HepG2 (cell line): ENCODE results near the gene FSD1. TPM values are rescaled to one million over a fixed set of nuclear protein-coding genes. Genes with fewer than 3 reads are reported as not detected.
A peak's percentile ranks its signal among the peaks of the same experiment; 100 is the strongest.

ENCODE experiments used
- CBFB ChIP-seq: sonication (generic); formaldehyde crosslinking; IDR thresholded peaks from 2 replicates; pipeline ENCODE4 v1.4.0; 2020; ENCODE audit warnings: missing genetic modification reagents
- DMAP1 ChIP-seq: IDR thresholded peaks from 2 replicates; pipeline ENCODE4 v1.6.1; 2016
- DPF2 ChIP-seq: sonication (generic); formaldehyde crosslinking; IDR thresholded peaks from 2 replicates; pipeline ENCODE4 v1.4.0; 2020; ENCODE audit warnings: mild to moderate bottlenecking, low read depth, missing genetic modification reagents, borderline replicate concordance
- ELF4 ChIP-seq: sonication (generic); formaldehyde crosslinking; IDR thresholded peaks from 2 replicates; pipeline ENCODE4 v1.5.0; 2020; ENCODE audit warnings: missing genetic modification reagents, mild to moderate bottlenecking, moderate library complexity, borderline replicate concordance
- FOXO1 ChIP-seq: sonication (generic); formaldehyde crosslinking; IDR thresholded peaks from 2 replicates; pipeline ENCODE4 v1.4.0; 2020; ENCODE audit warnings: missing genetic modification reagents
- HCFC1 ChIP-seq: fragments of 150-350 bp; IDR thresholded peaks from 2 replicates; pipeline ENCODE4 v1.6.1; 2014; ENCODE audit warnings: low read depth, low read length
- PLRG1 ChIP-seq: fragments of 450-650 bp; conservative IDR thresholded peaks from 2 replicates; pipeline ENCODE4 v1.6.1; 2016
- POLR2G ChIP-seq: fragments of 200-400 bp; formaldehyde crosslinking; IDR thresholded peaks from 2 replicates; pipeline ENCODE4 v1.6.1; 2018; ENCODE audit warnings: mild to moderate bottlenecking, low read depth, low read length, moderate library complexity
- REXO4 ChIP-seq: sonication (generic); formaldehyde crosslinking; IDR thresholded peaks from 2 replicates; pipeline ENCODE4 v1.8.0; 2022; ENCODE audit warnings: missing genetic modification reagents, mild to moderate bottlenecking, borderline replicate concordance
- RFX1 ChIP-seq: fragments of 450-650 bp; IDR thresholded peaks from 2 replicates; pipeline ENCODE4 v1.6.1; 2017
- SMAD3 ChIP-seq: sonication (generic); formaldehyde crosslinking; IDR thresholded peaks from 2 replicates; pipeline ENCODE4 v1.4.0; 2020; ENCODE audit warnings: missing genetic modification reagents
- ZNF20 ChIP-seq: sonication (generic); formaldehyde crosslinking; IDR thresholded peaks from 2 replicates; pipeline ENCODE4 v1.4.0; 2020; ENCODE audit warnings: mild to moderate bottlenecking, moderate library complexity, missing genetic modification reagents
- ZNF235 ChIP-seq: sonication (generic); formaldehyde crosslinking; IDR thresholded peaks from 2 replicates; pipeline ENCODE4 v1.8.1; 2023; ENCODE audit warnings: mild to moderate bottlenecking, missing genetic modification reagents, borderline replicate concordance
- ZNF44 ChIP-seq: sonication (generic); formaldehyde crosslinking; IDR thresholded peaks from 2 replicates; pipeline ENCODE4 v1.5.1; 2020; ENCODE audit warnings: mild to moderate bottlenecking, missing genetic modification reagents
- ZNF550 ChIP-seq: sonication (generic); formaldehyde crosslinking; IDR thresholded peaks from 2 replicates; pipeline ENCODE4 v1.4.0; 2020; ENCODE audit warnings: mild to moderate bottlenecking, missing genetic modification reagents, borderline replicate concordance
- ZNF773 ChIP-seq: sonication (generic); formaldehyde crosslinking; IDR thresholded peaks from 2 replicates; pipeline ENCODE4 v1.4.0; 2020; ENCODE audit warnings: missing genetic modification reagents, borderline replicate concordance
- polyA plus RNA-seq, 8 experiments: library from polyadenylated mRNA; depleted of rRNA in 3 of 8; stranded (reverse) in 7 of 8; unstranded in 1 of 8; fragments of >200 nt; fragmentation: Illumina TruSeq in 4 of 8; extraction: Trizol in 4 of 8; gene quantifications; 2 replicates each; pipeline versions ENCODE4 v1.2.1 to v1.2.3, GENCODE V29; 2011 to 2016; ENCODE audit warnings: low read depth in 4 of 8, missing spikeins in 1 of 8, mixed read lengths in 1 of 8; ENCODE audit not compliant: insufficient read depth in 1 of 8
- total RNA-seq, 5 experiments: library from RNA; depleted of rRNA; stranded (reverse); fragments of >200 nt; fragmentation: Illumina TruSeq; extraction: Trizol; gene quantifications; 2 replicates each; pipeline ENCODE4 v1.2.3, GENCODE V29; 2016; ENCODE audit warnings: low read depth in 1 of 5
- TF ChIP-seq, protein P1 (sequence below): IDR thresholded peaks from 2 replicates; pipeline ENCODE4 v1.6.1; 2016; ENCODE audit warnings: low read depth, borderline replicate concordance
- TF ChIP-seq, protein P2 (sequence below): sonication (generic); formaldehyde crosslinking; IDR thresholded peaks from 2 replicates; pipeline ENCODE4 v1.5.0; 2020; ENCODE audit warnings: missing genetic modification reagents, mild to moderate bottlenecking, borderline replicate concordance
- TF ChIP-seq, protein P3 (sequence below): sonication (generic); formaldehyde crosslinking; IDR thresholded peaks from 2 replicates; pipeline ENCODE4 v1.4.0; 2020; ENCODE audit warnings: low read depth, mild to moderate bottlenecking, missing genetic modification reagents
- TF ChIP-seq, protein P4 (sequence below): sonication (generic); formaldehyde crosslinking; IDR thresholded peaks from 2 replicates; pipeline ENCODE4 v1.5.0; 2020; ENCODE audit warnings: missing genetic modification reagents
- TF ChIP-seq, protein P5 (sequence below): sonication (generic); formaldehyde crosslinking; IDR thresholded peaks from 2 replicates; pipeline ENCODE4 v1.4.0; 2020; ENCODE audit warnings: missing genetic modification reagents, borderline replicate concordance
- TF ChIP-seq, protein P6 (sequence below): sonication (generic); formaldehyde crosslinking; IDR thresholded peaks from 2 replicates; pipeline ENCODE4 v1.8.0; 2023; ENCODE audit warnings: mild to moderate bottlenecking, missing genetic modification reagents

The FSD1 gene
- total and polyA plus RNA-seq, 2 of the 13 experiments (the other 11 are each of a cell fraction or from before 2014, with no cell fraction given), result 0.29 to 0.66 TPM

DNA sequence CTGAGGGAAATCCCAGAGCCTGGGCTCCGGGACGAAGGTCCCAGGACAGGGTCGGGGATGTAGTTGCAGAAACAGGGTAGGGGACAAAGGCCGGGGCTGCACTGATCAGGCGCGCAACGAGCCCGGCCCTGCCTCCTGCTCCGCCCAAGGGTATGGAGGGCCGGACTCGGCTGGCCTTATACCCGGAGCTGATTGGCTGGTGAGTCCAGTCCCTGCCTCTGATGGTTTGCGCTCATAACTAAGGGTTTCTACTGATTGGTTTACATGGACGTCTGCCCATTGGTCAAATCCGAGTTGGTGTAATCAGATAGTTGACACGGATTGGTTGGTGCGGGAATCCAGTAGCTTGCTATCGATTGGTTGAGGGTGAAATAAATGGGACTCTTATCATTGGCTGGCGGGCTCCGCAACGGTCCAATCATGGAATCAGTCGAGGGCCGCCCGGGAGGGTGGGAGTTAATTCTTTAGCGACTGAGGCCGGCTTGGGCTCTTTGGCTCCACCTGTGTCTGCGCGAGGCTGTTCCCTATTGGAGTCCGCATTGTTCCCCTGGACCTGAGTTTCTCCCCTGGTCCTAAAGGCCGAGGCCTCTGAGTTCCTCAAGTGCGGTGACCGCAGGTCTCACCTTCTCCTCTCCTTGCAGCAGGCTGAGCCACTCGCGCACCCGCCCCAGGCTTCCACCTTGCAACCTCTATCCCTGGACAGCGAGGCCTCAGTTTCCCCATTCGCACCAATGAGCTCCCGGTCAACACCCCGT is 38.4 kb downstream of the FSD1 start (continued):
- TF ChIP-seq FOXO1, result peak; percentile 53
- TF ChIP-seq, protein P1, sequence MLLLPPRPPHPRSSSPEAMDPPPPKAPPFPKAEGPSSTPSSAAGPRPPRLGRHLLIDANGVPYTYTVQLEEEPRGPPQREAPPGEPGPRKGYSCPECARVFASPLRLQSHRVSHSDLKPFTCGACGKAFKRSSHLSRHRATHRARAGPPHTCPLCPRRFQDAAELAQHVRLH, result no peak
- 0 out of 2 replicates have a peak, but pooled peaks have one; percentile 23 for TF ChIP-seq HCFC1
- no peak for TF ChIP-seq ZNF235 (CRISPR knock-in tag)
- TF ChIP-seq RFX1, result no peak
- TF ChIP-seq ZNF20, result no peak
- no peak for TF ChIP-seq CBFB
- TF ChIP-seq ELF4 (CRISPR knock-in tag), result 0 out of 2 replicates have a peak, but pooled peaks have one; percentile 39
- TF ChIP-seq DMAP1, result peak; percentile 43; the same call in 1 of the 2 replicates
- peak; percentile 96 for TF ChIP-seq POLR2G
- 0 out of 2 replicates have a peak, but pooled peaks have one; percentile 63 for TF ChIP-seq SMAD3 (CRISPR knock-in tag)
- TF ChIP-seq ZNF44 (CRISPR knock-in tag), result no peak
- peak; percentile 12; the same call in 1 of the 2 replicates for TF ChIP-seq DPF2 (CRISPR knock-in tag)
- TF ChIP-seq, protein P2, sequence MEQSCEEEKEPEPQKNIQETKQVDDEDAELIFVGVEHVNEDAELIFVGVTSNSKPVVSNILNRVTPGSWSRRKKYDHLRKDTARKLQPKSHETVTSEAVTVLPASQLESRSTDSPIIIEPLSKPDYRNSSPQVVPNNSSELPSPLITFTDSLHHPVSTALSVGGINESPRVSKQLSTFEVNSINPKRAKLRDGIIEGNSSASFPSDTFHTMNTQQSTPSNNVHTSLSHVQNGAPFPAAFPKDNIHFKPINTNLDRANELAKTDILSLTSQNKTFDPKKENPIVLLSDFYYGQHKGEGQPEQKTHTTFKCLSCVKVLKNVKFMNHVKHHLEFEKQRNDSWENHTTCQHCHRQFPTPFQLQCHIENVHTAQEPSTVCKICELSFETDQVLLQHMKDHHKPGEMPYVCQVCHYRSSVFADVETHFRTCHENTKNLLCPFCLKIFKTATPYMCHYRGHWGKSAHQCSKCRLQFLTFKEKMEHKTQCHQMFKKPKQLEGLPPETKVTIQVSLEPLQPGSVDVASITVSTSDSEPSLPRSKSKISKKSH, result no peak
- no peak for TF ChIP-seq ZNF773 (CRISPR knock-in tag)
- TF ChIP-seq, protein P3, sequence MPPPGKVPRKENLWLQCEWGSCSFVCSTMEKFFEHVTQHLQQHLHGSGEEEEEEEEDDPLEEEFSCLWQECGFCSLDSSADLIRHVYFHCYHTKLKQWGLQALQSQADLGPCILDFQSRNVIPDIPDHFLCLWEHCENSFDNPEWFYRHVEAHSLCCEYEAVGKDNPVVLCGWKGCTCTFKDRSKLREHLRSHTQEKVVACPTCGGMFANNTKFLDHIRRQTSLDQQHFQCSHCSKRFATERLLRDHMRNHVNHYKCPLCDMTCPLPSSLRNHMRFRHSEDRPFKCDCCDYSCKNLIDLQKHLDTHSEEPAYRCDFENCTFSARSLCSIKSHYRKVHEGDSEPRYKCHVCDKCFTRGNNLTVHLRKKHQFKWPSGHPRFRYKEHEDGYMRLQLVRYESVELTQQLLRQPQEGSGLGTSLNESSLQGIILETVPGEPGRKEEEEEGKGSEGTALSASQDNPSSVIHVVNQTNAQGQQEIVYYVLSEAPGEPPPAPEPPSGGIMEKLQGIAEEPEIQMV, result no peak; the same call in 1 of the 2 replicates
- no peak for TF ChIP-seq REXO4 (CRISPR knock-in tag)
- TF ChIP-seq, protein P4, sequence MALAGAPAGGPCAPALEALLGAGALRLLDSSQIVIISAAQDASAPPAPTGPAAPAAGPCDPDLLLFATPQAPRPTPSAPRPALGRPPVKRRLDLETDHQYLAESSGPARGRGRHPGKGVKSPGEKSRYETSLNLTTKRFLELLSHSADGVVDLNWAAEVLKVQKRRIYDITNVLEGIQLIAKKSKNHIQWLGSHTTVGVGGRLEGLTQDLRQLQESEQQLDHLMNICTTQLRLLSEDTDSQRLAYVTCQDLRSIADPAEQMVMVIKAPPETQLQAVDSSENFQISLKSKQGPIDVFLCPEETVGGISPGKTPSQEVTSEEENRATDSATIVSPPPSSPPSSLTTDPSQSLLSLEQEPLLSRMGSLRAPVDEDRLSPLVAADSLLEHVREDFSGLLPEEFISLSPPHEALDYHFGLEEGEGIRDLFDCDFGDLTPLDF (CRISPR knock-in tag), result 0 out of 2 replicates have a peak, but pooled peaks have one; percentile 4
- TF ChIP-seq, protein P5, sequence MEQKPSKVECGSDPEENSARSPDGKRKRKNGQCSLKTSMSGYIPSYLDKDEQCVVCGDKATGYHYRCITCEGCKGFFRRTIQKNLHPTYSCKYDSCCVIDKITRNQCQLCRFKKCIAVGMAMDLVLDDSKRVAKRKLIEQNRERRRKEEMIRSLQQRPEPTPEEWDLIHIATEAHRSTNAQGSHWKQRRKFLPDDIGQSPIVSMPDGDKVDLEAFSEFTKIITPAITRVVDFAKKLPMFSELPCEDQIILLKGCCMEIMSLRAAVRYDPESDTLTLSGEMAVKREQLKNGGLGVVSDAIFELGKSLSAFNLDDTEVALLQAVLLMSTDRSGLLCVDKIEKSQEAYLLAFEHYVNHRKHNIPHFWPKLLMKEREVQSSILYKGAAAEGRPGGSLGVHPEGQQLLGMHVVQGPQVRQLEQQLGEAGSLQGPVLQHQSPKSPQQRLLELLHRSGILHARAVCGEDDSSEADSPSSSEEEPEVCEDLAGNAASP (CRISPR knock-in tag), result no peak; the same call in 1 of the 2 replicates
- no peak for TF ChIP-seq PLRG1
- TF ChIP-seq ZNF550 (CRISPR knock-in tag), result no peak
- TF ChIP-seq, protein P6, sequence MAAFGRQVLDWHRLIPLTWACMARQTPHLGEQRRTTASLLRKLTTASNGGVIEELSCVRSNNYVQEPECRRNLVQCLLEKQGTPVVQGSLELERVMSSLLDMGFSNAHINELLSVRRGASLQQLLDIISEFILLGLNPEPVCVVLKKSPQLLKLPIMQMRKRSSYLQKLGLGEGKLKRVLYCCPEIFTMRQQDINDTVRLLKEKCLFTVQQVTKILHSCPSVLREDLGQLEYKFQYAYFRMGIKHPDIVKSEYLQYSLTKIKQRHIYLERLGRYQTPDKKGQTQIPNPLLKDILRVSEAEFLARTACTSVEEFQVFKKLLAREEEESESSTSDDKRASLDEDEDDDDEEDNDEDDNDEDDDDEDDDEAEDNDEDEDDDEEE (CRISPR knock-in tag), result no peak
